ENCODE measurements around the gene GCC2.

Gene GCC2

DNA sequence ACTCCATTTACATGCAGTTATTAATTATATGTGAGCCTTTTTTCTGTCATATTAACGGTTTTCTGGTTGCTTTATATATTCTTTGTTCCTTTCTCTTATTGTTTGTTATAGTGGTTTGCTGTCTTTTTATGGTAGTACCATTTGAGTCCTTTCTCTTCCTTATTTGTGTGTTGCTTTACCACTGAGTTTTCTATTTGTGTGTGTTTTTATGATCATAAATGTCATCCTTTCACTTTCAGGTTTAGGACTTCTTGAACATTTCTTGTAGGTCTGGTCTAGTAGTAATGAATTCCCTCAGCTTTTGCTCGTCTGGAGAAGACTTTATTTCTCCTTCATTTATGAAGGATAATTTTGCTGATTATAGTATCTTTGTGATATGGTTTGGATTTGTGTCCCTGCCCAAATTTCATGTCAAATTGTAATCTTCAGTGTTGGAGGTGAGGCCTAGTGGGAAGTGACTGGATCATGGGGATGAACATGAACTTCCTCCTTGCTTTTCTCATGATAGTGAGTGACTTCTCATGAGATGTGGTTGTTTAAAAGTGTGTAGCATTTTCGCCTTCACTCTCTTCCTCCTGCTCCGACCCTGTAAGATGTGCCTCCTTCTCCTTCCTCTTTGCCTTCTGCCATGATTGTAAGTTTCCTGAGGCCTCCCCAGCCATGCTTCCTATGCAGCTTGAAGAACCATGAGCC lies 11.5 kb downstream of the GCC2 start:
- TF ChIP-seq CTCF (IDR thresholded peaks at IDR 0.05) = no peak

- TF ChIP-seq CTCF (IDR thresholded peaks at IDR 0.05) = no peak
Measured at GRCh38 chr2:108477099-108477498, 28.1 kb downstream of the GCC2 start.

- no peak for TF ChIP-seq CTCF (IDR thresholded peaks at IDR 0.05)
Measured at GRCh38 chr2:108485253-108485652, 36.2 kb downstream of the GCC2 start.

GRCh38 chr2:108490506-108491122 lies 41.6 kb downstream of the GCC2 start:
- TF ChIP-seq CTCF (IDR thresholded peaks at IDR 0.05) = no peak

DNA sequence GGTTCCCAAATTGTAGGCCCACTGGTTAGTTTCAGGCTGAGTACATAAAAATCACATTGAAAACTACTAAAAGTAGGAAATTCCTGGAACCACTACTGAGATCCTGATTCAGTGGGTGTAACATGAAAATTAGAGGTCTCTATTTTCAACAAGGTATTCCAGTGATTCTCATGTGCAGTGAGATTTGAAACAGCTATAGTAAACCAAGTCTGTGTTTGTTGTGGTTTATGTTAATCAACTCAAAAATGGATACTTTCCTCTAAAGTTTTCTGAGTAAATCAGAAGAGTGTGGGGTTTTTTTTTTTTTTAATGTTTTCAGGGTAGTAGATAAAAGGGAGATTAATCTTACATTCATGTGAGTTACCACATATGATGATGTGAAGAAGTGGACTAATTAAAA lies 42.8 kb downstream of the GCC2 start:
- TF ChIP-seq CTCF (IDR thresholded peaks at IDR 0.05) = no peak

DNA sequence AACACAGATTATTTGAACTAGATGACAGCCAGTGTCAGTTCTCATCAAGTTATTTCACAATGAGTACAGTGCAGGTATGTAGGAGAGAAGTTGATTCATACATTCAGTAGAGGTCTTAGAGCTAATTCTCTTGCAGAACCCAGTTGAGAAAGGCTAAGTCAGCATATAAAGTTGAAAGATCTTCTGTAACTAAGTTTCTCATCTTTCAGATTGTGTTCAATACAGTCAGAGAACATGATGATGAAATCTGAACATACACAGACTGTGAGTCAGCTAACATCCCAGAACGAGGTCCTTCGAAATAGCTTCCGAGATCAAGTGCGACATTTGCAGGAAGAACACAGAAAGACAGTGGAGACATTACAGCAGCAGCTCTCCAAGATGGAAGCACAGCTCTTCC lies 43.4 kb downstream of the GCC2 start:
- TF ChIP-seq CTCF (IDR thresholded peaks at IDR 0.05) = no peak

GRCh38 chr2:108531674-108532055 lies 82.7 kb downstream of the GCC2 start:
- no peak for TF ChIP-seq CTCF (IDR thresholded peaks at IDR 0.05)

All from LNCAP (cell line).